GM23248 (cell line): ENCODE data around the gene GOLGA6L1.

Experiments used
- EZH2 ChIP-seq: fragments of 200-600 bp; sonication (generic); IDR thresholded peaks from 2 replicates; pipeline ENCODE4 v1.6.1; 2018; ENCODE audit warnings: antibody characterized with exemption, mild to moderate bottlenecking; ENCODE audit not compliant: insufficient read depth, poor library complexity, severe bottlenecking
- EZH2phosphoT487 ChIP-seq: fragments of 200-600 bp; sonication (generic); IDR thresholded peaks from 2 replicates; pipeline ENCODE4 v1.6.1; 2018; ENCODE audit warnings: antibody characterized with exemption, moderate library complexity, mild to moderate bottlenecking, low read depth; ENCODE audit not compliant: insufficient read depth

DNA sequence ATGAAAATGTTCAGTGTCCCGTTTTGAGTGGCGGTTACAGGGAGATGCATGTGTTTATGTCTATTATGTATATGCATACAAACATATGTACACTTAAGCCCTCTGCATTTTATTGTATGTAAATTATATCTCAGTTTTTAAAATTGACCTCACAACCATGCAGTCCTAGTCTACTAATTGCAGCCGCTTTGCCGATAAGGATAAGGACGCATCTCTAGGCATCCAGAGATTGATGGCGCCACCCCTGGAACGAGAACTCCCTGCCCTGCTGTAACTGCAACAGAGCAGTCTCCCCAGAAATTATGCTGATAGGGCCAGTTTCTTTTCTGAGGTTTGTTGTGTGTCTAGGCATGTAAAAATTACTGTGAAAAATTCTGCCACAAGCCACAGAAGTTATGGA lies 56.9 kb downstream of the GOLGA6L1 start:
- TF ChIP-seq EZH2 (no peak), EZH2phosphoT487 (no peak)
